Mammary epithelial cell (primary cell): ENCODE data around the gene MOCS3.

ENCODE experiments used
- CTCF ChIP-seq, 2 donors: IDR thresholded peaks in 1 of 2; conservative IDR thresholded peaks in 1 of 2; 2 replicates each; pipeline ENCODE4 v1.5.1; 2011 to 2012; ENCODE audit warnings: inconsistent platforms in 2 of 2, low read length in 2 of 2, mild to moderate bottlenecking in 2 of 2, control low read depth in 1 of 2, low read depth in 1 of 2; ENCODE audit not compliant: insufficient read depth in 1 of 2; ENCODE audit errors: extremely low read depth in 1 of 2
- EZH2 ChIP-seq: IDR thresholded peaks from 2 replicates; pipeline ENCODE4 v1.6.1; 2012; ENCODE audit warnings: low read length, inconsistent platforms, borderline replicate concordance

DNA sequence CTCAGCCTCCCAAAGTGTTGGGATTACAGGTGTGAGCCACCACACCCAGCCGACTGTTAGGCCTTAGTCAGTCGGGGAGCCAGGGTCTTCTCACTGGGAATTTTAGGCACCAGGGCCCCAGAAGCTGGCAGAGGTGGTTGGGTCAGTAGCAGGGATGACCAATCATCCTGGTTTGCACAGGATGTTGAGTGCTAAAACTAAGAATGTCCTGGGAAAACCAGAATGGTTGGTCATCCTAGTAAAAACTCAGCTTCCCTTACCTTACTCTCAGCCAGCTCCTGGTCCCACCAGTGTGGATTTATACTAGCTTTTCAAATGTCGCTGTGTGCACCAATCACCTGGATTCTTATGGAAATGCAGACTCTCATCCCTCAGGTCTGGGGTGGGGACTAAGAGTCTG, 32.5 kb downstream of the MOCS3 start:
- TF ChIP-seq CTCF (conservative IDR thresholded peaks at IDR 0.05 in 1 of 2, IDR thresholded peaks at IDR 0.05 in 1 of 2; ENCODE audit: extremely low read depth in 1 of 2, insufficient read depth in 1 of 2, low read depth in 1 of 2, low read length in 2 of 2), result no peak
- no peak for TF ChIP-seq EZH2
